Suppressor macrophage (primary cell): ENCODE results near the gene AQP9.
"Not testable (repeated sequence)": the region's sequence is repeated elsewhere in the genome, so short reads cannot be mapped to it uniquely, and the experiment has no call there.

ENCODE experiments used
- DNase-seq, 4 experiments: peaks; one replicate each; pipeline ENCODE4 v3.0.0-alpha.2; 2020 to 2022

AQP9 gene

DNA sequence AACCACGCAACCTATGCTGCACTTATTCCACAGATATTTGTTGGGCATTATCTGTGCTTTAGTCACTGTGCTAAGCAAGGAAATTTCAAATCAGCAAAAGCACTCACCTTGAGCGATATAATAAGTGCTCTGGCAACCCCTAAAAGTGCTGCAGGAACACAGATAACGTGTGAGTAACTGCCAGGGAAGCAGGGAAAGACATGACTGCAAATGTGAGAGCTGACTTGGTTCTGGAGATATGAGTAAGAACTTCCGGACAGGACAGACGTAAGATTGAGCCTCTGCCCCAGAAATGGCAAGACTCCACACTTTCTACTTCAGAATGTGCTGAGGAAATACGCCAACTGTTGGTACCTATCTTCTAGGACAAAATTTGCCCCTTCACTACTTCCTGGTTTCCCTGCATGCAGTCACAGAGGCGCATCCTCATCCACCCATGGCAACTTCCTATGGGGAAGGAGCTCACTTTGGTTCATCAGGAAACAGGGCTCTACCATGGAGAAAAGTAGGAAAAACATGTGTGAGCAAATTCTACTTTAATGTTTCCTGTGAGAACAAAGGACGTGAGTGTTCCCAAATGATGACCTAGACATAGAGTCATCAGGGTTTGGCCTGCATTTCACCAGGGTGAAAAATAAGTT is 41.7 kb downstream of the AQP9 start:
- peak in 3 of 4 experiments; percentile 12 to 28 (median 23) for DNase-seq

- peak; percentile 53 to 74 (median 68) for DNase-seq
These were observed 44.4 kb downstream of the AQP9 start for GRCh38 chr15:58182460-58183163.

- DNase-seq, result peak in 1 of 4 experiments; percentile 10
These were observed 47.3 kb downstream of the AQP9 start for GRCh38 chr15:58185439-58185838.

DNA sequence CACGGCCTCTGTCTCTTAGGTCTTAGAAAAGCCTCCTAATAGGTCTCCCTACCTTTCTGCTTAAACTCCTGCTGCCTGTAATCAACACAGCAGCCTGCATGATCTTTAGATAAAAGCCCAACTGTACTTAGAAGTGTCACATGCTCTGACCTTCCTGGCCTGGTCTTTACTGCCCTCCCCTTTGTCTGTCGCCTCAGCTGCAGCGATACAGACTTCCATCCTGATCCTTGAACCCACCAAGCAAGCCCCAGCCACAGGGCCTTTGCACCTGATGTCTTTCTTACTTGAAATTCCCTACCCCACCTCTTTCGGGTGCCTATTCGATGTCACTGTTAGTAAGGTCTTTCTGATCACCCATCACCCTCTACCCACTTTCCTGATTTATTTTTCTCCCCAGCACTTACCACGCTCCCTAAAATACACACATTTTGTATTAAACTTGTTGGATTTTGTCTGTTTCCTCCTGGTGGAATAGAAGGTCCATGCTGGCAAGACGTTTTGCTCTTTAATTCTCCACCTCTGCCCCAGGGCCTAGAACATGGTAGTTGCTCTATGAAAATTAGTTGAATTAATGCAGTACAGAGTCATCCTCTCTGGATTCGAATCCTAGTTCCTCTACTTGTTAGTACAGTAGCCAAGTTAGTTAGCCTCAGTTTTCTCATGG is 51.1 kb downstream of the AQP9 start:
- no peak for DNase-seq

DNA sequence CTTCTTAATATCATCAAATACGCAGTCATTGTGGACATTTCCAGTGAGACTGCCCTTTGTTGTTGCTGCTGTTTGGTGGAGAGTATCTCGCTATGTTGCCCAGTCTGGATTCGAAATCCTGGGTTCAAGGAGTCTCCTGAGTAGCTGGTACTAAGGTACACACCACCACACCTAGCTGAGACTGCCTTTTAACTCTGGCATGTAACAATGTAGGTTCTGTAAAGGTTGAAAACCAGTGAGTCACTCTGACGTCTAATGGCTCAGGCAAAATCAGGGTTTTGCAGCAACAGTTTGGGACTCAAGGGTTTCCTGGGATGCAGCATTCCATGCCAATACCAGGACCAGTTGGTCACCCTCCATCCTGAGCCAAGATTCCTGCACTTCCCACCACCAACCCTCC is 52.2 kb downstream of the AQP9 start:
- no peak for DNase-seq

DNA sequence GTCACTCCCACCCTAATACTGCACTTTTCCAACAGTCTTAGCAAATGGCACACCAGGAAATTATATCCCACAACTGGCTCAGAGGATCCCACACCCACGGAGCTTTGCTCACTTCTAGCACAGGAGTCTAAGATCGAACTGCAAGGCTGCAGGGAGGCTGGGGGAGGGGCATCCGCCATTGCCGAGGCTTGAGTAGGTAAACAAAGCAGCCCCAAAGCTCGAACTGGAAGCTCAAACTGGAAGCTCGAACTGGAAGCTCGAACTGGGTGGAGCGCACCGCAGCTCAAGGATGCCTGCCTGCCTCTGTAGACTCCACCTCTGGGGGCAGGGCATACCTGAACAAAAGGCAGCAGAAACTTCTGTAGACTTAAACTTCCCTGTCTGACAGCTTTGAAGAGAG is 55.5 kb downstream of the AQP9 start:
- DNase-seq, result not testable (repeated sequence)

DNA sequence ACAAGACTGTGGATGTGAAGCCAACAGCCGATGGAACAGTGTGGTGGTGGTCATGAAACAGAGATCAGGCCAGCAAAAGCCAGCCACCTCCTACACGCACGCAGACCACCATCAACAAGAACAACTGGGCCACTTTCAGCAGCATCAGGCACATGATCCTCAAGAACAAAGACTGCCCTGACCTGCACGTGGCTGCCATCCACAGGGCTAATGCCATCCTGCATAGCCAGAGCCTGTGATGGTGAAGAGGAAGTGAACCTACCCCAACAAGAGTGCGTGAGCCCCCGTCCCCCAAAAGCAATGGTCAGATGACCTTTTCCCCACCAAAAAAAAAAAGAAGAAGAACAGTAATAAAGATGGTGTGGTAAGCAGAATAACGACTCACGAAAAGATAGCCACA is 62.6 kb downstream of the AQP9 start:
- no peak for DNase-seq

DNA sequence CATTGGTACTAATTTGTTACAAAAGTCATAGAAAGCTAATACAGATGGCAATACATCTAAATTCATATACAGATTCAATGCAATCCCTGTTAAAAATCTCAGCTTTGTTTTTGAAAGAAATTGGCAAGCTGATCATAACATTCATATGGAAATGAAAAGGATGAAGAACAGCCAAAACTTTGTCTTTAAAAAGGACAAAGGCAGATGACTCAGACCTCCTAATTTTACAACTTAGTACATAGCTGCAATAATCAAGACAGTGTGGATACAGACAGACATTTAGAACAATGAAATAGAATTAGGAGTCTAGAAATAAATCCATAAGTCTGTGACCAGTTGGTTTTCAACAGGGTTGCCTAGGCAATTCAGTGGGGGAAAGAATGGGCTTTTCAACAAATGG is 63.3 kb downstream of the AQP9 start:
- DNase-seq, result no peak

DNA sequence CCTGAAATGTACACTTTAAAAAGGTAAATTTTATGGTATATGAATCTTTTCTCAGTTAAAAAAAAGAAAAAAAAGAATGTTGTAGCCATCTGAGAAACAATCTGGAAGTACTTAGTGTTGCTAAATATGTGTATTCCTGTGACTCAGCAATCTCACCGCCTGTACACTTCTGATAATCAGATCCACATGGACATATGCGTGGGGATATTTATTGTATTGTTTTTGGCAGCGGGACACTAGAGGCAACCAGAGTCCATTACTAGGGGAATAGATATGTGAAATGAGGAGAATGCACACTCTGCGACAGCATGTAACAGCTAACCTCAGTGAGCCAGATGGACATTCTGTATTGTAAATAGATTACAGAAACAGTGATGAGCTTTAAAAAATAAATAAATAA is 65.4 kb downstream of the AQP9 start:
- peak in 2 of 4 experiments; percentile 24 to 37 for DNase-seq

GRCh38 chr15:58206151-58206550 is 68.0 kb downstream of the AQP9 start:
- no peak for DNase-seq

DNA sequence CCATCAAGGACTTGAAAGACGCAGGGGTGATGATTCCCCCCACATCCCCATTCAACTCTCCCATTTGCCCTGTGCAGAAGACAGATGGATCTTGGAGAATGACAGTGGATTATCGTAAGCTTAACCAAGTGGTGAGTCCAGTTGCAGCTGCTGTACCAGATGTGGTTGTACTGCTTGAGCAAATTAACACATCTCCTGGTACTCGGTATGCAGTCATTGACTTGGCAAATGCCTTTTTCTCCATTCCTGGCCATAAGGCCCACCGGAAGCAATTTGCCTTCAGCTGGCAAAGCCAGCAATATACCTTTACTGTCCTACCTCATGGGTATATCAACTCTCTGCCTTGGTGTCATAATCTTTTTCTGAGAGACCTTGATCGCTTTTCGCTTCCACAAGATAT is 70.0 kb downstream of the AQP9 start:
- not testable (repeated sequence) for DNase-seq

DNA sequence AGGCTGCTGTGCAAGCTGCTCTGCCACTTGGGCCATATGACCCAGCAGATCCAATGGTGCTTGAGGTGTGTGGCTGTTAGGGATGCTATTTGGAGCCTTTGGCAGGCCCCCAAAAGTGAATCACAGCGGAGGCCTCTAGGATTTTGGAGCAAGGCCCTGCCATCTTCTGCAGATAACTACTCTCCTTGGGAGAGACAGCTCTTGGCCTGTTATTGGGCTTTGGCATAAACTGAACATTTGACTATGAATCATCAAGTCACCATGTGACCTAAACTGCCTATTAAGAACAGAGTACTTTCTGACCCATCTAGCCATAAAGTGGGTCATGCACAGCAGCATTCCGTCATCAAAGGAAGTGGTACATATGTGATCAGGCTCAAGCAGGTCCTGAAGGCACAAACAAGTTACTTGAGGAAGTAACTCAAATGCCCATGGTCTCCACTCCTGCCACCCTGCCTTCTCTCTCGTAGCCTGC is 70.9 kb downstream of the AQP9 start:
- peak; percentile 72 to 93 (median 87) for DNase-seq

- DNase-seq, result peak in 1 of 4 experiments; percentile 19
These were observed 71.8 kb downstream of the AQP9 start for GRCh38 chr15:58210031-58210430.

DNA sequence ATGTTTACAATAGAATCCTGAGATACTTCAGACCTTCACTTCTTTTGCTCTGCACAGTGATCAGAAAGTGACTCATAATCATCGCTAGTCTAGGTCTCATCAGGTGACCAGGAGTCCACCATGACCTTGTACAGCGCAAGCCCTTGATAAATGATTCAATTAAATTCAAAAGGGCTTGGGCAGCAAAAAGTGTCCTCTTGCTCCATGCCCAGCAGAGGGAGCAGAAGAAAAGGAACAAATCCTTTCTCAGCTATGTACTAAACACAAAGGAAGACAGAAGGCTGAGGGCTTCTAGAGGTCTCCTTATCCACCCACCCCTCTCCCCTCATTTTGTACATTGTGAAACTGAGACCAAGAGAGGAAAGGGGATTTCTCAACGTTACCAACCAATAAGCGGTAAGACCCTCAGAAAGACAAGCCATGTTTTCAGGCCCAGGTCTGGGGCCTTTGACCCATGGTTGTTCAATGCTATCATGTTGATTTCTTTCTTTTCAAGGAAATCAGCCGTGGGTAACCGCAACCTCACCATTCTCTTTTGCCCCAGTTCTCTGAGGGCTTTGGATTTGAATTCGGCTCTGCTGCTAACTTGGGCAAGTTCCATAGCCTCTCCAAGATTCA is 74.8 kb downstream of the AQP9 start:
- DNase-seq, result peak; percentile 33 to 75 (median 46)

DNA sequence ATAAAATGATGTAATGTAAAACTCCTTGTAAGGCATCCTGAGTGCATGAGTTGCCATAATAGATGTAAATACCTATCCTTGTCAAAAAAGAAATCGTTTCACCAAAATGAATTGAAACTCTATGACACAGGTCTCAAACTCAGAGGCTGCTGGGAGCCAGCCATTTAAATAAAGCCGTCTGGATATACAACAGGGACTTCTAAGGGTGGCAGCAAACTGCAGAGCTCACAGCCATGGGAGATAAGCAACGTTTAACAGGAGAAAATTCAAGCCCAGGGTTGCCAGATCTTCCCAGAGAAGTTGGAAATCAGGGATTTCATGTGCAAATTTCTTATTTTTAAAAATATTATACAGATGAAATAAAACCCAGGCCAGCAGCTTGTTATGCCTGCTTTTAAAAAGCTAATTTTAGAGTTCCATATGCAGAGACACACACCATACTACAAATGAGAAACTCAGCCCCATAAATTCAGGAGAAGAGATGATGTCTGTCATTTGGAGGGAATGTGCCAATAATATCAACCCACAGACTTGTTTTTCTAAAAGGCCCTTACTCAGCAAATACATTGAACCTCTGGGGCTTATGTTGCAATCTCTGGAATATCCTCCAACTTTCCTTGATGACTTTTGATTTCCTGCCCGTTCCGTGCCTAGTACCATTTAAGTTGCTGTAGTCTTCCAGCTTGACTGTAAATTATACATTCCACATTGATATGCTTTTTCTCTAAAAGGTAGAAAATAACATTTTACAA is 75.6 kb downstream of the AQP9 start:
- DNase-seq, result peak in 2 of 4 experiments; percentile 25 to 40

GRCh38 chr15:58214591-58215340 is 76.6 kb downstream of the AQP9 start:
- DNase-seq, result peak in 2 of 4 experiments; percentile 11 to 31

- no peak for DNase-seq
These were observed 79.3 kb downstream of the AQP9 start for GRCh38 chr15:58217460-58217859.

DNA sequence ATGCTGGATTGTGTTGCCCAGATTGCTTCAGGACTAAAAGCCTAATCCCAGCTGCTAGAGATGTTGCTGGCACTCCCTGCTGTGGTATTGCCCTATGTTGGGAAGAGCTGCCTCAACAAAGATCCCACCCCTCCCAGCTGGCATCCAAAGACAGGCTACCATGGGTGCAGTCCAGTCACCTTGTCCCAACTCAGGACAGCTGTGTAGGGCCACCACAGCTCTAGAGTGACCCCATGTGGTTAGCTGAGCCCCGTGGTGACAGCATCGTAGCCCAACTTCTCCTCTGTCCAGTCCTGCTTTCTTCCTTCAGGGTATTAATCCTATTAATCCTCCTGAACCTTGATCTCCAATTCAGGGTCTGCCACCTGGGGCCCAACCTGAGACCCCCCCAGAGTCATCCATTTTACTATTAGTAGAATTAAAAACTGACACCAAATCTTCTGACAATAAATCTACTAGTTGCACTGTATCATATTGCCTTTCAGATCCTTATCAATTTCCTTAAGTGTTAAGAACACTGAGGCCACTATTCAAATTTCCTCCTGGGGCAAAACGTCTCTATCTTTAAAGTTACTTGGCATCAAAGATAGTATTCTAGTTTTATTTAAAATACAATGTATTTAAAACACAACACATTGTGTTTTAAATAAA is 83.5 kb downstream of the AQP9 start:
- peak; percentile 68 to 83 (median 76) for DNase-seq

GRCh38 chr15:58222679-58223078 is 84.5 kb downstream of the AQP9 start:
- DNase-seq, result peak; percentile 30 to 51 (median 40)

DNA sequence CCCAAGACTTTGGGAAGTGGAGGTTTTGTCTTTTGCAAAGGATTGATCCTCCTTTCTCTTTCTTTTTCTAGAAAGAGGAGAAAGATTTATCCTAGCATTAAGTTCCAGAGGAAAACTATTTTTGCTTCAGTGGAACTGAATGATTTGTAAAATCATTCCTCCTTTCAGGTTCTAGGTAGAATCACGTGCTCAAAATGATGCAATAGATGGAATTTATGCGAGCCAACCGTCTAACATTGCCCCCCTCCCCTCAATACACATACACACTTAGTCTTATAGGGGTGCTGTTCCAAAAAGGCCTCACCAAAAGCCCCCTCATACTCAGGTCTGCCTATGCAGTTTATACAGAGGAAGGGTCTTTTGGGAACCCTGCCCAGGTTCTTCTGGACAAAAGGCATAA is 85.3 kb downstream of the AQP9 start:
- no peak for DNase-seq

DNA sequence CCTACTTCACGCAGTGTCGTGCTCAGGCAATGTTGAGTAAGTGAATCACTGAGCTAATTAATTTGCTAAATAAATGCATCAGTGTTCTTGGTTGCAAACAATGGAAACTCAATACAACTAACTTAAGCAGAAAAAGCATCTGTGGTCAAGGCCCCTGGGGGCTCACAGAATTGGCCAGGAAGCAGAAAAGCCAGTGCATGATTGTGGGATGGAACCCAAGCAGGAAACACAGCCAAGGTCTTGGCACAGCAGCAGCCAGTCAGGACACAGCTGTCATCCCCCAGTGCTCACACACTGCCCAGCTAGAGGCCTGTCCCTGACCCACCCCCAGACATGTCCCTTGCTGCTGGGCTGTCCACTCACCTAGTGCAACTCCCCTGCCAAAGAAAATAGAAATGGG is 85.9 kb downstream of the AQP9 start:
- no peak for DNase-seq
